GM12878 (cell line): ENCODE measurements around the gene PSAP. TPM values are rescaled to one million over a fixed set of nuclear protein-coding genes. Genes with fewer than 3 reads are reported as not detected.

Experiments
- ASH2L ChIP-seq: fragments of 300-600, 200-600 bp; sonication (generic); IDR thresholded peaks from 2 replicates; pipeline ENCODE4 v1.6.1; 2017; ENCODE audit warnings: low read depth, mild to moderate bottlenecking, borderline replicate concordance
- CHD2 ChIP-seq: IDR thresholded peaks from 2 replicates; pipeline ENCODE4 v1.6.1; 2011; ENCODE audit warnings: low read depth, low read length, improper control_type of control experiment, borderline replicate concordance
- CHD4 ChIP-seq: fragments of 200-600 bp; sonication (generic); IDR thresholded peaks from 2 replicates; pipeline ENCODE4 v1.6.1; 2016; ENCODE audit warnings: mild to moderate bottlenecking
- CREB1 ChIP-seq: IDR thresholded peaks from 2 replicates; pipeline ENCODE4 v1.6.1; 2012; ENCODE audit warnings: low read depth, mild to moderate bottlenecking, inconsistent platforms
- CTCF ChIP-seq, 3 experiments: IDR thresholded peaks in 2 of 3; conservative IDR thresholded peaks in 1 of 3; 2 replicates each; pipeline ENCODE4 v1.5.1; 2011; ENCODE audit warnings: low read depth in 3 of 3, low read length in 3 of 3, mild to moderate bottlenecking in 3 of 3, control low read depth in 2 of 3, moderate library complexity in 2 of 3, inconsistent platforms in 1 of 3, mixed read lengths in 1 of 3; ENCODE audit not compliant: control insufficient read depth in 2 of 3, insufficient read depth in 1 of 3; ENCODE audit errors: extremely low read depth in 1 of 3
- CUX1 ChIP-seq: IDR thresholded peaks from 2 replicates; pipeline ENCODE4 v1.6.1; 2012; ENCODE audit warnings: improper control_type of control experiment, low read depth, low read length; ENCODE audit not compliant: insufficient replicate concordance
- EGR1 ChIP-seq, 2 experiments: IDR thresholded peaks; 1 replicate in 1 of 2; 2 replicates in 1 of 2; pipeline ENCODE4 v1.6.1; 2011 to 2012; ENCODE audit warnings: low read depth in 2 of 2, low read length in 2 of 2, borderline replicate concordance in 1 of 2, mild to moderate bottlenecking in 1 of 2, moderate library complexity in 1 of 2
- ELK1 ChIP-seq: IDR thresholded peaks from 2 replicates; pipeline ENCODE4 v1.6.1; 2012; ENCODE audit warnings: low read depth, low read length, improper control_type of control experiment
- ESRRA ChIP-seq: IDR thresholded peaks from 2 replicates; pipeline ENCODE4 v1.6.1; 2012; ENCODE audit warnings: mild to moderate bottlenecking, low read length, improper control_type of control experiment
- HCFC1 ChIP-seq: fragments of 150-350 bp; IDR thresholded peaks from 2 replicates; pipeline ENCODE4 v1.6.1; 2014; ENCODE audit warnings: low read length
- IKZF1 ChIP-seq: fragments of 450-650 bp; conservative IDR thresholded peaks from 2 replicates; pipeline ENCODE4 v1.6.1; 2017; ENCODE audit warnings: antibody characterized with exemption, mild to moderate bottlenecking
- MTA3 ChIP-seq: IDR thresholded peaks from 2 replicates; pipeline ENCODE4 v1.6.1; 2012; ENCODE audit warnings: low read length, inconsistent platforms, borderline replicate concordance
- MXI1 ChIP-seq: fragments of 150-350 bp; IDR thresholded peaks from 2 replicates; pipeline ENCODE4 v1.6.1; 2011; ENCODE audit warnings: low read depth, mild to moderate bottlenecking, inconsistent platforms, low read length, improper control_type of control experiment
- NR2F1 ChIP-seq: fragments of 450-650 bp; conservative IDR thresholded peaks from 2 replicates; pipeline ENCODE4 v1.6.1; 2017; ENCODE audit warnings: mild to moderate bottlenecking
- PML ChIP-seq: IDR thresholded peaks from 2 replicates; pipeline ENCODE4 v1.6.1; 2012; ENCODE audit warnings: low read length, inconsistent platforms
- SIN3A ChIP-seq: IDR thresholded peaks from 2 replicates; pipeline ENCODE4 v1.6.1; 2012; ENCODE audit warnings: low read depth, low read length, improper control_type of control experiment
- SRF ChIP-seq, 2 experiments: IDR thresholded peaks; 2 replicates each; pipeline ENCODE4 v1.6.1; 2011; ENCODE audit warnings: low read depth in 2 of 2, low read length in 2 of 2, mild to moderate bottlenecking in 1 of 2, moderate library complexity in 1 of 2
- STAT3 ChIP-seq: IDR thresholded peaks from 2 replicates; pipeline ENCODE4 v1.6.1; 2011; ENCODE audit warnings: low read depth, low read length, improper control_type of control experiment
- TCF3 ChIP-seq: IDR thresholded peaks from 2 replicates; pipeline ENCODE4 v1.6.1; 2012; ENCODE audit warnings: low read depth, mild to moderate bottlenecking, low read length, borderline replicate concordance; ENCODE audit not compliant: insufficient read depth
- ZBED1 ChIP-seq: IDR thresholded peaks from 2 replicates; pipeline ENCODE4 v1.6.1; 2016; ENCODE audit warnings: borderline replicate concordance
- ZSCAN29 ChIP-seq: fragments of 450-650 bp; IDR thresholded peaks from 2 replicates; pipeline ENCODE4 v1.6.1; 2017; ENCODE audit warnings: mild to moderate bottlenecking, moderate library complexity
- polyA plus RNA-seq, 11 experiments: library from polyadenylated mRNA; depleted of rRNA in 4 of 11; unstranded in 6 of 11; stranded (reverse) in 5 of 11; fragments of >200 nt; fragmentation: Nextera tagmentation in 4 of 11; fragmentation: Illumina TruSeq in 1 of 11; extraction: Ambion mirVana in 4 of 11; extraction: Trizol in 1 of 11; gene quantifications; 1 replicate in 1 of 11; 2 replicates in 10 of 11; pipeline versions ENCODE4 v1.2.1 to v1.2.3, GENCODE V29; 2011 to 2016; ENCODE audit warnings: inconsistent platforms in 2 of 11, missing spikeins in 2 of 11, low read depth in 1 of 11
- total RNA-seq, 4 experiments: library from RNA; depleted of rRNA in 3 of 4; stranded (reverse); fragments of >200 nt in 3 of 4; fragmentation: Illumina TruSeq in 1 of 4; extraction: Trizol in 1 of 4; gene quantifications; 2 replicates each; pipeline versions ENCODE4 v1.2.1 to v1.2.3, GENCODE V29; 2013 to 2021

Gene PSAP
- total and polyA plus RNA-seq, 10 of the 15 experiments (the other 5 are each of a cell fraction or from before 2014, with no cell fraction given): 178 to 336 (median 286) TPM

- TF ChIP-seq ELK1 (no peak; the same call in 1 of the 2 replicates), SRF (IDR thresholded peaks at IDR 0.05; ENCODE audit: low read depth in 2 of 2, low read length in 2 of 2) (no peak), ASH2L (no peak), CHD2 (0 out of 2 replicates have a peak, but pooled peaks have one; percentile 21), IKZF1 (peak; percentile 41), CHD4 (no peak), PML (peak; percentile 97), ZBED1 (no peak), SIN3A (peak; percentile 70), CTCF (IDR thresholded peaks at IDR 0.05 in 2 of 3, conservative IDR thresholded peaks at IDR 0.05 in 1 of 3; ENCODE audit: control insufficient read depth in 2 of 3, extremely low read depth in 1 of 3, insufficient read depth in 1 of 3, low read depth in 3 of 3, low read length in 3 of 3) (peak in 1 of 3 experiments; percentile 4; a peak in 1 of 6 replicates), TCF3 (peak; percentile 76; the same call in 1 of the 2 replicates), CUX1 (peak; percentile 55), MXI1 (peak; percentile 54), NR2F1 (no peak; the same call in 1 of the 2 replicates), MTA3 (no peak), CREB1 (0 out of 2 replicates have a peak, but pooled peaks have one; percentile 28), ZSCAN29 (no peak), ESRRA (no peak), HCFC1 (no peak), EGR1 (IDR thresholded peaks at IDR 0.05; ENCODE audit: borderline replicate concordance in 1 of 2, low read depth in 2 of 2, low read length in 2 of 2) (peak in 1 of 2 experiments; percentile 24; a peak in 1 of 3 replicates), STAT3 (no peak)
Observed at GRCh38 chr10:71850743-71851464, at the start of gene PSAP (continued).
